Common myeloid progenitor, CD34-positive (primary cell): ENCODE results near the gene MAPT.

Experiments
- CTCF ChIA-PET: fragments of 350-600 bp; sonication (Branson Sonifier 250); formaldehyde crosslinking; loops from one replicate; lab custom pipeline; 2021; ENCODE audit warnings: antibody characterized with exemption; lab: Charles Lee
- POLR2A ChIA-PET: fragments of 350-600 bp; sonication (Branson Sonifier 250); formaldehyde crosslinking; loops from one replicate; lab custom pipeline; 2021; ENCODE audit warnings: antibody characterized with exemption; lab: Charles Lee
- DNase-seq, 3 donors: peaks; one replicate each; pipeline versions ENCODE4 v3.0.0 to v3.0.0-alpha.2; 2013
- H3K27ac ChIP-seq, 2 experiments: 1 replicate in 1 of 2; 2 replicates in 1 of 2; pipeline ENCODE4 v1.7.0; 2013; ENCODE audit warnings: inconsistent platforms in 2 of 2, low read length in 2 of 2, mild to moderate bottlenecking in 2 of 2, low read depth in 1 of 2, moderate library complexity in 1 of 2; ENCODE audit not compliant: severe bottlenecking in 2 of 2, insufficient read depth in 1 of 2, poor library complexity in 1 of 2
- H3K27me3 ChIP-seq, 5 experiments: replicated peaks in 2 of 5; 1 replicate in 3 of 5; 2 replicates in 2 of 5; pipeline versions ENCODE4 v1.6.1 to v1.7.0; 2013; ENCODE audit warnings: low read length in 4 of 5, mild to moderate bottlenecking in 2 of 5, moderate library complexity in 2 of 5, inconsistent platforms in 1 of 5; ENCODE audit not compliant: insufficient read depth in 5 of 5, control insufficient read depth in 4 of 5
- H3K36me3 ChIP-seq, 4 experiments: 1 replicate in 2 of 4; 2 replicates in 2 of 4; pipeline versions ENCODE4 v1.6.1 to v1.7.0; 2013; ENCODE audit warnings: low read length in 3 of 4, control low read depth in 1 of 4, mild to moderate bottlenecking in 1 of 4; ENCODE audit not compliant: control insufficient read depth in 4 of 4, insufficient read depth in 4 of 4
- H3K4me1 ChIP-seq, 4 experiments: 1 replicate in 3 of 4; 2 replicates in 1 of 4; pipeline versions ENCODE4 v1.6.1 to v1.7.1; 2013; ENCODE audit warnings: low read length in 3 of 4, mild to moderate bottlenecking in 3 of 4, control low read depth in 1 of 4, inconsistent platforms in 1 of 4, moderate library complexity in 1 of 4; ENCODE audit not compliant: control insufficient read depth in 4 of 4, insufficient read depth in 4 of 4; ENCODE audit errors: control extremely low read depth in 1 of 4
- H3K4me3 ChIP-seq, 7 experiments: 1 replicate in 4 of 7; 2 replicates in 3 of 7; pipeline versions ENCODE4 v1.5.1 to v1.7.0; 2013; ENCODE audit warnings: mild to moderate bottlenecking in 7 of 7, low read length in 6 of 7, moderate library complexity in 6 of 7, inconsistent platforms in 2 of 7, low read depth in 2 of 7, control low read depth in 1 of 7; ENCODE audit not compliant: insufficient read depth in 4 of 7, control insufficient read depth in 1 of 7; ENCODE audit errors: extremely low read depth in 1 of 7
- H3K9me3 ChIP-seq, 5 experiments: 1 replicate in 4 of 5; 2 replicates in 1 of 5; pipeline versions ENCODE4 v1.6.1 to v1.7.1; 2013; ENCODE audit warnings: low read length in 4 of 5, mild to moderate bottlenecking in 2 of 5, inconsistent platforms in 1 of 5, low read depth in 1 of 5, moderate library complexity in 1 of 5; ENCODE audit not compliant: control insufficient read depth in 4 of 5, insufficient read depth in 2 of 5; ENCODE audit errors: control extremely low read depth in 1 of 5
- WGBS: methylation state at CpG from one replicate; pipeline ENCODE4 v1.1.5; 2013; ENCODE audit not compliant: insufficient coverage; 5-methylcytosine and 5-hydroxymethylcytosine counted together

The MAPT gene

DNA sequence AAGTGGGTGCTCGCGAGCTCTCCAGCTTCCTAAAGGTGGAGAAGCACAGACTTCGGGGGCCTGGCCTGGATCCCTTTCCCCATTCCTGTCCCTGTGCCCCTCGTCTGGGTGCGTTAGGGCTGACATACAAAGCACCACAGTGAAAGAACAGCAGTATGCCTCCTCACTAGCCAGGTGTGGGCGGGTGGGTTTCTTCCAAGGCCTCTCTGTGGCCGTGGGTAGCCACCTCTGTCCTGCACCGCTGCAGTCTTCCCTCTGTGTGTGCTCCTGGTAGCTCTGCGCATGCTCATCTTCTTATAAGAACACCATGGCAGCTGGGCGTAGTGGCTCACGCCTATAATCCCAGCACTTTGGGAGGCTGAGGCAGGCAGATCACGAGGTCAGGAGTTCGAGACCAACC lies 102.8 kb downstream of the MAPT start:
- H3K27me3 ChIP-seq = no peaks in the 10 kb centered on the region
- DNase-seq = no peak
- CTCF ChIA-PET = no interaction called here
- H3K4me1 ChIP-seq = no peaks in the 10 kb centered on the region
- H3K4me3 ChIP-seq = no peak overlapping the region
- no peaks in the 10 kb centered on the region for H3K9me3 ChIP-seq
- no peaks in the 10 kb centered on the region for H3K36me3 ChIP-seq
- no peak overlapping the region for H3K27ac ChIP-seq
- 93% methylated on average over 9 of the region's 13 CpGs for WGBS
- POLR2A ChIA-PET = no interaction called here

DNA sequence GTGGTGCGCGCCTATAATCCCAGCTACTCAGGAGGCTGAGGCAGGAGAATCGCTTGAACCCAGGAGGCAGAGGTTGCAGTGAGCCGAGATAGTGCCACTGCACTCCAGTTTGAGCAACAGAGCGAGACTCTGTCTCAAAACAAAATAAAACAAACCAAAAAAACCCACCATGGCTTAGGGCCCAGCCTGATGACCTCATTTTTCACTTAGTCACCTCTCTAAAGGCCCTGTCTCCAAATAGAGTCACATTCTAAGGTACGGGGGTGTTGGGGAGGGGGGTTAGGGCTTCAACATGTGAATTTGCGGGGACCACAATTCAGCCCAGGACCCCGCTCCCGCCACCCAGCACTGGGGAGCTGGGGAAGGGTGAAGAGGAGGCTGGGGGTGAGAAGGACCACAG lies 103.3 kb downstream of the MAPT start:
- ChIA-PET POLR2A (no interaction called here), CTCF (no interaction called here)
- 99% methylated on average over 8 of the region's 9 CpGs for WGBS
- Histone ChIP-seq H3K36me3 (no peaks in the 10 kb centered on the region), H3K9me3 (no peaks in the 10 kb centered on the region), H3K27ac (no peak overlapping the region), H3K27me3 (no peaks in the 10 kb centered on the region), H3K4me3 (no peak overlapping the region), H3K4me1 (no peaks in the 10 kb centered on the region)
- no peak for DNase-seq

- 100% methylated on average over 4 of the region's 8 CpGs for WGBS
- ChIA-PET POLR2A (no interaction called here), CTCF (interaction anchor here (5.1 kb wide), 1 partner anchor 13 kb away, joined by 20 read pairs; no protein-coding TSS in a partner anchor)
- Histone ChIP-seq H3K4me3 (no peak within 1 kb of the TSS), H3K4me1 (no peaks in the 10 kb centered on the region), H3K27ac (no peak within 1 kb of the TSS), H3K9me3 (no peaks in the 10 kb centered on the region), H3K36me3 (no peaks in the 10 kb centered on the region), H3K27me3 (no peaks in the 10 kb centered on the region)
- DNase-seq = no peak
Observed at GRCh38 chr17:45998987-45999899, 104.9 kb downstream of the MAPT start, which contains the start of gene STH. Gene STH (plus strand): TSS chr17:45999250. CDS start chr17:45999280, 30 bp downstream.

GRCh38 chr17:45999900-46000290 lies 105.5 kb downstream of the MAPT start:
- H3K4me3 ChIP-seq = no peak overlapping the region
- H3K27me3 ChIP-seq = no peaks in the 10 kb centered on the region
- POLR2A ChIA-PET = no interaction called here
- H3K36me3 ChIP-seq = no peaks in the 10 kb centered on the region
- CTCF ChIA-PET = interaction anchor here (1.3 to 5.1 kb wide), 2 partner anchors 12 to 20 kb away, joined by 3 to 20 read pairs; no protein-coding TSS in a partner anchor
- DNase-seq = no peak
- no peaks in the 10 kb centered on the region for H3K9me3 ChIP-seq
- no peak overlapping the region for H3K27ac ChIP-seq
- WGBS = over 99% methylated on average over 9 of the region's 9 CpGs
- H3K4me1 ChIP-seq = no peaks in the 10 kb centered on the region

DNA sequence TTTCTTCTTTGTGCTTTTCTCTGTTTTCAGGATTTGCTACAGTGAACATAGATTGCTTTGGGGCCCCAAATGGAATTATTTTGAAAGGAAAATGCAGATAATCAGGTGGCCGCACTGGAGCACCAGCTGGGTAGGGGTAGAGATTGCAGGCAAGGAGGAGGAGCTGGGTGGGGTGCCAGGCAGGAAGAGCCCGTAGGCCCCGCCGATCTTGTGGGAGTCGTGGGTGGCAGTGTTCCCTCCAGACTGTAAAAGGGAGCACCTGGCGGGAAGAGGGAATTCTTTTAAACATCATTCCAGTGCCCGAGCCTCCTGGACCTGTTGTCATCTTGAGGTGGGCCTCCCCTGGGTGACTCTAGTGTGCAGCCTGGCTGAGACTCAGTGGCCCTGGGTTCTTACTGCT lies 105.9 kb downstream of the MAPT start:
- DNase-seq = no peak
- CTCF ChIA-PET = interaction anchor here (1.3 to 5.1 kb wide), 3 partner anchors 12 to 212 kb away, joined by 3 to 20 read pairs (median 7); no protein-coding TSS in a partner anchor
- Histone ChIP-seq H3K27ac (no peak overlapping the region), H3K36me3 (no peaks in the 10 kb centered on the region), H3K4me3 (no peak overlapping the region), H3K9me3 (no peaks in the 10 kb centered on the region), H3K27me3 (no peaks in the 10 kb centered on the region), H3K4me1 (no peaks in the 10 kb centered on the region)
- POLR2A ChIA-PET = no interaction called here
- WGBS = 83% methylated on average over 5 of the region's 7 CpGs

- no peaks in the 10 kb centered on the region for H3K4me1 ChIP-seq
- H3K36me3 ChIP-seq = no peaks in the 10 kb centered on the region
- H3K9me3 ChIP-seq = no peaks in the 10 kb centered on the region
- no peak for DNase-seq
- CTCF ChIA-PET = interaction anchor here (1.2 to 5.1 kb wide), 6 partner anchors 10 to 212 kb away, joined by 3 to 20 read pairs (median 6); no protein-coding TSS in a partner anchor
- no peak overlapping the region for H3K27ac ChIP-seq
- 94% methylated on average over 2 of the region's 2 CpGs for WGBS
- no peak overlapping the region for H3K4me3 ChIP-seq
- POLR2A ChIA-PET = no interaction called here
- H3K27me3 ChIP-seq = no peaks in the 10 kb centered on the region
Observed at GRCh38 chr17:46000757-46001156, 106.4 kb downstream of the MAPT start.
